Measurements from ENCODE around the gene FKBP2. TPM values are rescaled to one million over a fixed set of nuclear protein-coding genes. Genes with fewer than 3 reads are reported as not detected.

Gene FKBP2
- total RNA-seq, 1 donor from 2014 or later: 120 TPM

GRCh38 chr11:64284048-64284961 is 43.4 kb downstream of the FKBP2 start, which contains the start of gene BAD:
BAD (minus strand) TSS chr11:64284665; CDS start chr11:64284368, 297 bp downstream.
- DNase-seq (ENCODE audit: low spot score): peak; percentile 96

GRCh38 chr11:64284962-64285884 is 44.3 kb downstream of the FKBP2 start, which contains the start of gene GPR137:
GPR137 (plus strand) TSS chr11:64285848; CDS start chr11:64286525, 677 bp downstream.
- peak; percentile 85 for DNase-seq (ENCODE audit: low spot score)

GRCh38 chr11:64285885-64286800 is 45.2 kb downstream of the FKBP2 start:
- no peak for DNase-seq (ENCODE audit: low spot score)

GRCh38 chr11:64286801-64287159 is 45.9 kb downstream of the FKBP2 start:
- DNase-seq (ENCODE audit: low spot score): no peak

GRCh38 chr11:64287676-64288352 is 46.9 kb downstream of the FKBP2 start:
- no peak for DNase-seq (ENCODE audit: low spot score)

- no peak for DNase-seq (ENCODE audit: low spot score)
These were observed 47.5 kb downstream of the FKBP2 start for GRCh38 chr11:64288353-64288750.

- DNase-seq (ENCODE audit: low spot score): no peak
These were observed 48.2 kb downstream of the FKBP2 start for GRCh38 chr11:64289002-64289564.

- no peak for DNase-seq (ENCODE audit: low spot score)
These were observed 49.7 kb downstream of the FKBP2 start for GRCh38 chr11:64290352-64291261.

- no peak for DNase-seq (ENCODE audit: low spot score)
These were observed 50.4 kb downstream of the FKBP2 start, which contains the start of gene KCNK4 for GRCh38 chr11:64291262-64291751. KCNK4 (plus strand) TSS chr11:64291302; CDS start chr11:64293019, 1,717 bp downstream.

- no peak for DNase-seq (ENCODE audit: low spot score)
These were observed 51.0 kb downstream of the FKBP2 start for GRCh38 chr11:64291752-64292459.

- no peak for DNase-seq (ENCODE audit: low spot score)
These were observed 51.8 kb downstream of the FKBP2 start for GRCh38 chr11:64292460-64293254.

Other genes with a start within 250 kb of the FKBP2 start
- 3.8 TPM for gene FLRT1, start 205.2 kb upstream of the FKBP2 start, total RNA-seq
- gene MACROD1, start 75.0 kb upstream of the FKBP2 start, total RNA-seq: 19.3 TPM
- 115 TPM for gene STIP1, start 54.9 kb upstream of the FKBP2 start, total RNA-seq
- gene FERMT3, start 34.4 kb upstream of the FKBP2 start, total RNA-seq: 21.7 TPM
- 47.4 TPM for gene TRPT1, start 14.9 kb upstream of the FKBP2 start, total RNA-seq
- 78.6 TPM for gene NUDT22, start 14.8 kb upstream of the FKBP2 start, total RNA-seq
- 62.7 TPM for gene DNAJC4, start 10.5 kb upstream of the FKBP2 start, total RNA-seq
- 104 TPM for gene VEGFB, start 6.5 kb upstream of the FKBP2 start, total RNA-seq
- gene PPP1R14B, start 5.8 kb downstream of the FKBP2 start, total RNA-seq: 74.7 TPM
- 42.4 TPM for gene PLCB3, start 10.4 kb downstream of the FKBP2 start, total RNA-seq
- 112 TPM for gene BAD, start 43.6 kb downstream of the FKBP2 start, total RNA-seq
- gene GPR137, start 44.8 kb downstream of the FKBP2 start, total RNA-seq: 105 TPM
- gene KCNK4, start 50.2 kb downstream of the FKBP2 start, total RNA-seq: not detected
- gene CATSPERZ, start 59.3 kb downstream of the FKBP2 start, total RNA-seq: 0.29 TPM
- gene ESRRA, start 64.4 kb downstream of the FKBP2 start, total RNA-seq: 97.7 TPM
- gene TRMT112, start 76.5 kb downstream of the FKBP2 start, total RNA-seq: 126 TPM
- 202 TPM for gene PRDX5, start 77.0 kb downstream of the FKBP2 start, total RNA-seq
- gene CCDC88B, start 99.1 kb downstream of the FKBP2 start, total RNA-seq: 25.8 TPM
- 33.0 TPM for gene RPS6KA4, start 118.1 kb downstream of the FKBP2 start, total RNA-seq